Measurements from ENCODE around the gene SCAP.
"Not testable (repeated sequence)": the region's sequence is repeated elsewhere in the genome, so short reads cannot be mapped to it uniquely, and the experiment has no call there.

SCAP gene

GRCh38 chr3:47475570-47476329 is at the start of gene SCAP:
Gene SCAP (minus strand): TSS chr3:47475941. CDS start chr3:47442993, 32,948 bp downstream.
- peak; percentile 37 to 70 for DNase-seq

GRCh38 chr3:47523310-47524073 is 47.8 kb upstream of the SCAP start:
- no peak for DNase-seq

GRCh38 chr3:47522082-47522987 is 46.6 kb upstream of the SCAP start:
- peak; percentile 26 to 76 for DNase-seq

- DNase-seq, result no peak
These were observed 45.0 kb upstream of the SCAP start for GRCh38 chr3:47520756-47521155.

GRCh38 chr3:47517937-47518336 is 42.2 kb upstream of the SCAP start:
- DNase-seq, result no peak

GRCh38 chr3:47515864-47516319 is 40.2 kb upstream of the SCAP start:
- no peak for DNase-seq

GRCh38 chr3:47515100-47515499 is 39.4 kb upstream of the SCAP start:
- DNase-seq, result no peak

- DNase-seq, result peak; percentile 69 to 91
These were observed 37.6 kb upstream of the SCAP start, which contains the start of gene ELP6 for GRCh38 chr3:47513125-47513929. Gene ELP6 (minus strand): TSS chr3:47513712. CDS start chr3:47513590, 122 bp downstream.

- DNase-seq, result peak in 1 of 2 experiments; percentile 32
These were observed 36.8 kb upstream of the SCAP start for GRCh38 chr3:47512416-47513124.

GRCh38 chr3:47505267-47505666 is 29.5 kb upstream of the SCAP start:
- DNase-seq, result not testable (repeated sequence)

- no peak for DNase-seq
These were observed 28.4 kb upstream of the SCAP start for GRCh38 chr3:47504113-47504512.

GRCh38 chr3:47503033-47503432 is 27.3 kb upstream of the SCAP start:
- no peak for DNase-seq

- DNase-seq, result no peak
These were observed 21.2 kb upstream of the SCAP start for GRCh38 chr3:47496892-47497291.

- DNase-seq, result no peak
These were observed 20.1 kb upstream of the SCAP start for GRCh38 chr3:47495886-47496285.

- DNase-seq, result no peak
These were observed 19.4 kb upstream of the SCAP start for GRCh38 chr3:47495111-47495510.

- DNase-seq, result no peak
These were observed 16.0 kb upstream of the SCAP start for GRCh38 chr3:47491777-47492176.

GRCh38 chr3:47491186-47491585 is 15.4 kb upstream of the SCAP start:
- no peak for DNase-seq

- no peak for DNase-seq
These were observed 11.5 kb upstream of the SCAP start for GRCh38 chr3:47487265-47487664.

GRCh38 chr3:47485812-47486211 is 10.1 kb upstream of the SCAP start:
- DNase-seq, result no peak

- no peak for DNase-seq
These were observed 6.6 kb upstream of the SCAP start for GRCh38 chr3:47482366-47482765.

- DNase-seq, result not testable (repeated sequence)
These were observed 6.0 kb upstream of the SCAP start for GRCh38 chr3:47481763-47482162.

All from SW 1271 (cell line).